HUES6 (cell line): Measurements from ENCODE around the gene HIRIP3.
A peak's percentile ranks its signal among the peaks of the same experiment; 100 is the strongest.

Source experiments
- H3K27ac ChIP-seq: 2 replicates; pipeline ENCODE4 v1.7.0; 2013; ENCODE audit warnings: low read depth, mild to moderate bottlenecking, low read length, inconsistent platforms
- H3K27me3 ChIP-seq: 2 replicates; pipeline ENCODE4 v1.6.1; 2013; ENCODE audit warnings: low read length; ENCODE audit not compliant: control insufficient read depth, insufficient read depth
- H3K36me3 ChIP-seq: 2 replicates; pipeline ENCODE4 v1.6.1; 2013; ENCODE audit warnings: low read length; ENCODE audit not compliant: control insufficient read depth, insufficient read depth
- H3K4me1 ChIP-seq: 2 replicates; pipeline ENCODE4 v1.6.1; 2013; ENCODE audit warnings: low read length; ENCODE audit not compliant: control insufficient read depth, insufficient read depth
- H3K4me3 ChIP-seq: 2 replicates; pipeline ENCODE4 v1.5.1; 2013; ENCODE audit warnings: low read depth, low read length
- H3K9ac ChIP-seq: one replicate; pipeline ENCODE4 v1.6.1; 2013; ENCODE audit warnings: mild to moderate bottlenecking, low read length
- H3K9me3 ChIP-seq: 2 replicates; pipeline ENCODE4 v1.6.1; 2013; ENCODE audit warnings: low read depth, low read length; ENCODE audit not compliant: control insufficient read depth, insufficient read depth

The HIRIP3 gene

DNA sequence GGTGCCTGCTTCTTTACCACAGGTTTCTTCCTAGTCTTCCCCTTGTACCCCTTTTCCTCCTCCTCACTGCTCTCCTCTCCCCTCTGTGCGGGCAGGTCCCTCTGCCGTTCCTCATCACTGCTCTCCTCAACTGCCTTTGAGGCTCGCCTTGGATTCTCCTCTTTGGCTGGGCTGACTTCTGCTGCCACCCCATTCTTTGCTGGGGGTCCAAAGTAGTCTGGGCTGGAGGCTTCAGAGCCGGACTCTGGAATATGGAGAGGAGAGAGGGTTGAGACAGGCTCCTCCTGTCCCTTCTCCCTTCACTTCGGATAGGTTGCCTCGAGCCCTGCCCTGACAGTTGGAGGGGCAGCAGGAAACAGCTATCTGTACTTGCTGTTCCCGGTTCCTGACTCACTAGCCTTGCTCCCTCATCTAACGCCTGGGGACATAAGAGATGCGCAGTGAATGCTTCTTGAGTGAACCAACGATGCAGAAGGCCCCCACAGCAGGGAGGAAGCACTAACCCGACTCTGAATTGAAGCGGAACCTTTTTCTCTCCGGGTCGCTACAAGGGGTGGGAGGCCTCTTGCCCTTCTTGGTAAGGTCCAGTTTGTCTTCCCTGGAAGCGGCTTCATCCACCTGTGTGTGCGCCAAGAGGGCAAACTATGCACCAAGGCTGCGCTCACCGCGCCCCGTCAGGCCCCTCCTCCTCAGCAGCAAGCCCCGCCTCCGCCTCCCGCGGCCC, 655 bp downstream of the HIRIP3 start:
- H3K4me3 ChIP-seq, result peak overlapping the region; percentile 87
- H3K36me3 ChIP-seq, result peaks cover 49% of the 10 kb centered on the region
- no peaks in the 10 kb centered on the region for H3K9me3 ChIP-seq
- H3K4me1 ChIP-seq, result no peaks in the 10 kb centered on the region
- peak overlapping the region; percentile 97 for H3K9ac ChIP-seq
- H3K27ac ChIP-seq, result peak overlapping the region; percentile 95; the same call in 1 of the 2 replicates
- H3K27me3 ChIP-seq, result no peaks in the 10 kb centered on the region

DNA sequence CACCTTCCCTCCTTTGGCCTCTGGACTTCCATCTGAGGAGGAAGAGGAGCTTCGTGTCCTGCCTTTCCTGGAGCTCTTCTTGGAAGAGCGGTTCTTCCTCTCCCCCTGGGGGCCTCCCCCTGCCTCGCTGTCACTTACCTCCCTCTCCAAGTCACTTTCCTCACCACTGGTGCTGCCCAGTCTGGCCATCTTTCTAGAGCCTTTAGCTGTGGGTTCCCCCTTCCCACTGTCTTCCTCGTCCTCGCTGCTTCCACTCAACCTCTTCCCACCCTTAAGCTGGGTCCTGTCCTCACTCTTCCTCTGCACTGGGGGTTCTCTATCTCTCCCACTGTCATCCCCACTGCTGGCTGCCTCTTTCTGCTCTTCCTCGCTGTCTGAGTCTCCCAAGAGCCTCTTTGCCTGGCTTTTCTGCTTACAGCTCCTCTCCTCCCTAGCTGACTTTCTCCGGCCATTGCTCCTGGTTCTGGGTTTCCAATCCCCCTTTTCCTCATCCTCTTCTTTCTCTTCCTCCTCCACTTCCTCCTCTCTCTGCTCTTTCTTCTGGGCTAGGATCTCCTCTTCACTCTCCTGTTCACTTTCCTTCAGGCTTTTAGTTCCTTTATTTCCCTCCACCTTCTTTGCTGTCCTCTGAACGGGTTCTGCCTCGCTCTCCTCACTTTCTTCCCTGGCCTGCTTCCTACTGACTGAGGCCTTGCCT, 1.4 kb downstream of the HIRIP3 start:
- Histone ChIP-seq H3K4me1 (no peaks in the 10 kb centered on the region), H3K4me3 (peak overlapping the region; percentile 87; the same call in 1 of the 2 replicates), H3K36me3 (peaks cover 51% of the 10 kb centered on the region), H3K27ac (no peak overlapping the region), H3K27me3 (no peaks in the 10 kb centered on the region), H3K9ac (no peak overlapping the region), H3K9me3 (no peaks in the 10 kb centered on the region)

DNA sequence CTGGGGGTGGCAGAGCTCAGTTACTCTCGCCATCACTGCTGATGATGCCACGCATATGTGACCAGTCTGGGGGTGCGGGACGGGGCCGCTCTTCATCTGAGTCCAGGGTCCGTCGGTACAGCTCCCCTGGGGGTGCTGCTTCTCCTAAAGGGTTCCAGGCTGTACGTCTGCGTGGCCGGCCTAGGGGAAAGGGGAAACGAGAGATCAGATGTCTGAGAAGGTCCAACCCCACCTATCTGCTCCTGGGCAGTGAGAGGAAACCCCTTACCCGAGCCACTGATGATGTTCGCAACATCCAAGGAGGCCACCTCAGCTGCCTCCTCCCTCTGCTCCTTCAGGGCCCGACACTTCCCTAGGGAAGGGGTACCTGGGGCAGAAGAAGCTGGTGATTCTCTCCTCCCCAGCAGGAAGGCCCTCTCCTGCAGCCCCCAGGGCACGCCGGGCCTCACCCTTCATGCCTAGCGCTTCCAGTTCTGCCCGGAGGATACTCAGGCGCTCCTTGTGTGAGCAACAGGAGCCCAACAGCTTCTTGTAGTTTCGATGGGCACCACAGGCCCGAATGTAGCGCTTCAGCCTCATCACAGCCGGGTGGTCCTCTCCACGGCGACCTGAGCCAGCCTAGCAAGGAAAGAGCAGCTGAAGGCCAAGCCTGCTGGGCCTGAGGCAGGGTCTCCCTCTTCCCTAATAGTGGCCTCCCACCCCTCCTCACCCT, 2.1 kb downstream of the HIRIP3 start:
- no peaks in the 10 kb centered on the region for H3K4me1 ChIP-seq
- H3K27me3 ChIP-seq, result no peaks in the 10 kb centered on the region
- no peak overlapping the region for H3K4me3 ChIP-seq
- H3K36me3 ChIP-seq, result peaks cover 58% of the 10 kb centered on the region
- H3K9ac ChIP-seq, result no peak overlapping the region
- no peak overlapping the region for H3K27ac ChIP-seq
- no peaks in the 10 kb centered on the region for H3K9me3 ChIP-seq

DNA sequence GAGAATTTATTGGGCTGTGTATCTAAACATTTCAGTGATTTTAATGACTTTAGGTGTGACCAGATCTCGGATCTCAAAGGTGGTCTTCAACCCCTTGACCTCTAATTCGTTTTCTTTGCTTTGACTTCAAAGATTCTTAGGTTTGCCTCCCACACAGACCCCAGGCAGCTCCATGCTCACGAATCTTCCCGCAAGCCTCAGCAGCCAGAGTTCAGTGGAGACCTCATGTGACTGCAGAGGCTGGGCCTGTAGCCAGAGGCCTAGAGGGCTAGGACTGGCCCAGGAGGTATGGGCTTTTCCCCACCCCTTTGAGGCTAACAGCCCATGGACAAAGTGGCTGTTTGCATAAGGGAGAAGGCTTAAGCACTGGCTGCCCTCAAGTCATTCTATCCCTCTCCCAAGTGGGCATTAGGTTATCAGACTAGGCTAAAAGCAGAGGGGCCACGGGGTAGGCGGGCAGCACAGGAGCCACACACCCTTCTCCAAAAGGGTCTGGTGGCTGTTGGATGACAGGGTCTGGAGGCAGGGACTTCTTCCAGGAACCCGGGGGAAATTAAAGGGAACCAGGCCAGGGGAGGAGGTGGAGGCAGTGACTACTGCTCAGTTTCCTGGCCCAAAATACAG, 3.0 kb downstream of the HIRIP3 start:
- Histone ChIP-seq H3K9ac (no peak overlapping the region), H3K27me3 (no peaks in the 10 kb centered on the region), H3K36me3 (peaks cover 64% of the 10 kb centered on the region), H3K4me3 (no peak overlapping the region), H3K4me1 (no peaks in the 10 kb centered on the region), H3K9me3 (no peaks in the 10 kb centered on the region), H3K27ac (no peak overlapping the region)

DNA sequence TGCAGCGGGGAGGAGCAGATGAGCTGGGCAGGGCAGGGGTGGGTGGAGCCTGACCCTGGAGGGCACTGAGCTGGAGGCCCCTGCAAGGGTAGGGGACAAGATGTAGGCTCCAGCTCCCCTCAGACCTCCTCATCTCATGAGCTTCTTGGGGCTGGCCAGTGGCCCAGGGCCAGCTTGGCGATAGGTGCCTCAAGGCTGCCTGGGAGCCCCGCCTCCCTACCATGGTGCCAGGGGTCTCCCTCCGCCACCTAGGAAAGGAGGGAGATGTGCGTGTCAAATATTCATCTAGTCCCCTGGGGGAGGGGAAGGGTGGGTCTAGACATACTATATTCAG, 3.9 kb downstream of the HIRIP3 start:
- H3K9me3 ChIP-seq, result no peaks in the 10 kb centered on the region
- H3K9ac ChIP-seq, result no peak overlapping the region
- no peak overlapping the region for H3K4me3 ChIP-seq
- H3K4me1 ChIP-seq, result no peaks in the 10 kb centered on the region
- no peak overlapping the region for H3K27ac ChIP-seq
- H3K36me3 ChIP-seq, result peaks cover 73% of the 10 kb centered on the region
- no peaks in the 10 kb centered on the region for H3K27me3 ChIP-seq

GRCh38 chr16:29990883-29991570, 4.4 kb downstream of the HIRIP3 start:
- no peaks in the 10 kb centered on the region for H3K27me3 ChIP-seq
- H3K36me3 ChIP-seq, result peaks cover 78% of the 10 kb centered on the region
- no peaks in the 10 kb centered on the region for H3K9me3 ChIP-seq
- no peak overlapping the region for H3K4me3 ChIP-seq
- no peaks in the 10 kb centered on the region for H3K4me1 ChIP-seq
- no peak overlapping the region for H3K9ac ChIP-seq
- H3K27ac ChIP-seq, result no peak overlapping the region

DNA sequence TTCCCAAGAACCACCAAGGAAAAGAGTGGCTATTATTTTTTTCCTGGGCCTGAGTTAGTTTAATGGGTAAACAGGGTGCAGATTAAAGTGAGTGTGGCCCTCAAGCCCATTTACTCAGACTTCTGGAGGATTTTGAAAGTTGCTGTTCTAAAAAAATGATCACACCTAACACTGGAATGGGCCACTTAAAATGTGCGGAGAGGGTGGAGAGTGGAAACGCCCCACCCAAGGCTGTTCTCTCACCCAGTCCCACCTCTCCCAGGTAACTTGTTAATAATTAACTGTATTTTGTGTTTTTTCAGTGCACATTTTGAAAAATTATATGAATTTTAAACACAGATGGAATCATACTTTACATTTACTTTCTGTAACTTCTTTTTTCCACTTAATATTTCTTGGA, 5.4 kb downstream of the HIRIP3 start:
- no peaks in the 10 kb centered on the region for H3K9me3 ChIP-seq
- no peaks in the 10 kb centered on the region for H3K4me1 ChIP-seq
- peaks cover 88% of the 10 kb centered on the region for H3K36me3 ChIP-seq
- no peak overlapping the region for H3K9ac ChIP-seq
- no peak overlapping the region for H3K27ac ChIP-seq
- no peaks in the 10 kb centered on the region for H3K27me3 ChIP-seq
- H3K4me3 ChIP-seq, result no peak overlapping the region

DNA sequence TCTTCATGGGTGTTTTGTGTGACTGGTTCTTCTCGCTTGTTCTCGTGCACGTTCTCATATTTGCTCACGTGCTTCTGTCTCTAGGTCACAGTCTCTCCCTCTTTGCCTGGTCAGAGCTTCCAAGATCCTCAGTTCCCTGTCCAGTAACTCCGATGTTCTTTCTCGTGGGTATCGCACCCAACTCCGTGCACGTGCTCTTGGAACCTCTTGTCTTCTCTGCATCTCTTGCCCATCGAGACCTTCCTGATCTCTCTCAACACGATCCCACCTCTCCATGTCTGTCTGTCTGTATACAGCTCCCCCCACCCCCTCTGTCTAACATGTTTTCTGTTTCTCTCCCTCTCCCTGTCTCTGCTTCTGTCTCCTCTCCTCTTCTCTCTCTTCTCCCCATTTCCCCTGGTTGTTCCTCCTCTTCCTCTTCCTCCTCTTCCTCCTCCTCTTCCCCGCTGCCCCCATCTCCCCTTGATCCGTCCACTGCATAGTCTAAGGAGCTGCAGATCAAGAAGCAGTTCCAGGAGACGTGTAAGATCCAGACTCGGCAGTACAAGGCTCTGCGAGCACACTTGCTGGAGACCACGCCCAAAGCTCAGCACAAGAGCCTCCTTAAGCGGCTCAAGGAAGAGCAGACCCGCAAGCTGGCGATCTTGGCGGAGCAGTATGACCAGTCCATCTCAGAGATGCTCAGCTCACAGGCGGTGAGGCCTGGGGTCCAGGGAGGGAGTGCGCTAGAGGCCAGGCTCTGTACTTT, 6.1 kb downstream of the HIRIP3 start:
- H3K9ac ChIP-seq, result no peak overlapping the region
- H3K27ac ChIP-seq, result no peak overlapping the region
- no peak overlapping the region for H3K4me3 ChIP-seq
- no peaks in the 10 kb centered on the region for H3K27me3 ChIP-seq
- H3K9me3 ChIP-seq, result no peaks in the 10 kb centered on the region
- no peaks in the 10 kb centered on the region for H3K4me1 ChIP-seq
- peaks cover 96% of the 10 kb centered on the region for H3K36me3 ChIP-seq

GRCh38 chr16:29988346-29989075, 6.9 kb downstream of the HIRIP3 start:
- no peak overlapping the region for H3K4me3 ChIP-seq
- H3K4me1 ChIP-seq, result no peaks in the 10 kb centered on the region
- H3K27ac ChIP-seq, result no peak overlapping the region
- H3K27me3 ChIP-seq, result no peaks in the 10 kb centered on the region
- no peak overlapping the region for H3K9ac ChIP-seq
- no peaks in the 10 kb centered on the region for H3K9me3 ChIP-seq
- peaks cover 98% of the 10 kb centered on the region for H3K36me3 ChIP-seq
